GM19328 (cell line): Measurements from ENCODE around the gene UBE2L5.

Source experiments
- ATAC-seq: cut with Tn5 transposase; IDR thresholded peaks from one replicate; pipeline ENCODE4 v1.9.1; 2021; ENCODE audit warnings: mild to moderate bottlenecking, moderate library complexity; ENCODE audit not compliant: unreplicated experiment

The UBE2L5 gene

DNA sequence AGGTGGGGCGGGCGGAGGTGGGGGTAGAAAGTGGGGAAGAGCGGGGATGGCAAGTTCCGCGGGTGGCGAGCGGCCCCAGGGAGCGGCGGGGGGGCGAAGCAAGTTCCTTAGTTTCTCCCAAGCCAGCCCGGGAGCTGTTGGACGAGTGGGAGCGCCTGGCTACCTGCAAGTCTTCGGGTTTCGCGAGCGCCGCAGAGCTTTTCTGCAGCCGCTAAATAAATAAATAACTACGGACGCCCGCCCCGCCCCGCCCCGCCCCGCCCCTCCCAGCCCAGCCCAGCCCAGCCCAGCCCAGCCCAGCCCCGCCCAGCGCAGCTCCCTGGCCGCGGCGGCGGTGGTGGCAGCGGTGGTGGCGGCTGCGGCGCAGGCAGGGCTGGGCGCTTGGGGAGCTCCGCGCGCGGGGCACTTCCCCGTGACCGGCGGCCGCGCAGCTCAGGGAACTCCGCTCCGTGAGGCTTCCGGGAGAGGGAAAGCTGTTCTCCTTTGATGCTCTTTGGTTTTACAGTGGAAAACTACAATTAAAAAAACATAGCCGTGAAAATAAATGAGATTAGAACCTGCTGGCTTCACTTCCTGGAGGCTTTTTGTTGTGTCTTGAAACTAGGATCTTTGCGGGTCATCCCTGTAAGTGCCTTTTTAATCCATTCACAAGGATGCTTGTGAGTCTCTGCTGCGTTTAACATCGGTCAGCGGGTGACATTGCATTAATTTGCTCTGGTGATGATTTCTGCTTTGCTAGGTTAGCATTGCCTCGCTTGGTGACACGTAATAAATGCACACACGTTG lies at the start of gene UBE2L5:
UBE2L5 (plus strand) TSS at position 440 of the 786 bp plus-strand sequence. CDS start 5,498 bp downstream, outside the sequence.
- peak; percentile 68 for ATAC-seq

DNA sequence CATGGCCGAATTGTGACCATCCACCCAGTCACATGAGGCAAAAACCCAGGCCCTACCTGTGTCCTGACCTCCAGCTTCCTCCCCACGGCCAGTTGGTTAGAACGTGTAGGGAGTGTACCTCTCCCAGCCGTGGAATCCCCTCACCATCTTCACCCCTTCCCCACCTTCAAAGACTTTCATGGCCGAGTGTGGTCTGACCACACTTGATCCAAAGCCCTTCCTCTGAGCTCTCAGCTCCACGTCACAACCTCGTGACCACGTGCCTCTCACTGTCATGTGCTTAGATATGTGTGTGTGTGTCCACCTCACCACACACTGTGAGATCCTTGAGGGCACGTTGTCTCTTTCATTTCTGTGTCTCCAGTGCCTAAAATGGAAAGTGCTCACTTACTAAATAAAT lies 48.6 kb upstream of the UBE2L5 start:
- no peak for ATAC-seq

DNA sequence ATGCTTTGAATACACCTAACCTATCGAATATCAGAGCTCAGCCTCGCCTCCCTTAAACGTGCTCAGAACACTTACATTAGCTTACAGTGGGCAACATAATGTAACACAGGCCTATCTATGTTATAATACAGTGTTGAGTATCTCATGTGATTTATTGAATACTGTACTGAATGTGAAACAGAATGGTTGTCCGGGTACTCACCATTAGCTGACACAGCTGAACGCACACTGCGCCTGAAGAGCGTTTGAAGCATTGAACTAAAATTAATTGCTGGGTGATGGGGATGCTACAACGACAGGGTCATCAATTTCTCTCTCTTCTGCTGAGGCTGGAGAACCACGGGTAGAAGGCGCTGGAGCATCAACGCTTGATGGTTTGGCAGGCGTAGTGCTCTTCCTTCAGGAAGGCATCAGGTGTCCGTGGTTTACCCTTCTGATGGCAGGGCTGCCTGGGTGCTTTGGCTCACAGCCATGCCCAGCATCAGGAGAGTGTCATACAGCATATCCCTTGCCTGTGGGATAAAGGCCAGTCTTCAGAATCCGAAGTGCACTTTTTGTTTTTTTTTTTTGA lies 46.9 kb upstream of the UBE2L5 start:
- no peak for ATAC-seq

DNA sequence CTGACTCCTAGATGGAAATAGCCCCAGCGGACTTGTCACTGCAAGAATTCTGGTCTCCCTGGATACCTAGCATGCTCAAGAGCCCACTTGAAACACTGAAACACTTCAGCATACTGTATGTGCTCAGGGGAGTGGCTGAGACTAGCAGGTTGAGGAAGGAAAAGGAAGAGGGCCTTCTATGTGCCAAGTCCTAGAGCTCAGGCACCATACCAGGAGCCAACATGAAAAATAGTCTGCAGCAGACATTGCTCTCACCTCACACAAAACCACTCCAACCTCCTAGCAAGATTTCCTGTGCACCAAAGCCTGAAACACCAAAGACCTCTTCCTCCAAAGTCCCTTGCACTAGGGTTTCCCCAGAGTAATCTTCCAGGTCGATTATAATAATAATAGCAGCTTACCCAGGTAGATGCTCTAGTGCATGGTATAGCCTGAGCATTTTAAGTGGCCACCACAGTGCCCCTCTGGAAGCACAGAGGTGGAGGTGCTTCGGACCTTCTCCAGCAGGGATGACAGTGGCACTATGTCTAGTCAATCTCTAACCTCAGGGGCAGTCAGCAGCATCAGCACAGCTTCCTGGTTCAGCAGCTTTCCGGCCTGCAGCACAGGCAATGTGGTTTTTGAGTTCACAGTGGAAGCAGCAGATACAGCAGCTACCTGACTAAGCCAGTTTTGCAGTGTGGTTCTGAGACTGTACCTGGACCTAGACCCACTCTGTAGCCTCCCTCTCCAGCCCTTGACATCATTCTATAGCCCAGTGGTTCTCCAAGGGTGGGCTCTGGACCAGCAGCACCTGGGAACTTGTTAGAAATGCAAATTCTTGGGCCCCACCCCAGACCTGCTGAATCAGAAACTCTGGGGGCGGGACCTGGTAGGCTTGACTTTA lies 45.6 kb upstream of the UBE2L5 start:
- peak; percentile 49 for ATAC-seq

DNA sequence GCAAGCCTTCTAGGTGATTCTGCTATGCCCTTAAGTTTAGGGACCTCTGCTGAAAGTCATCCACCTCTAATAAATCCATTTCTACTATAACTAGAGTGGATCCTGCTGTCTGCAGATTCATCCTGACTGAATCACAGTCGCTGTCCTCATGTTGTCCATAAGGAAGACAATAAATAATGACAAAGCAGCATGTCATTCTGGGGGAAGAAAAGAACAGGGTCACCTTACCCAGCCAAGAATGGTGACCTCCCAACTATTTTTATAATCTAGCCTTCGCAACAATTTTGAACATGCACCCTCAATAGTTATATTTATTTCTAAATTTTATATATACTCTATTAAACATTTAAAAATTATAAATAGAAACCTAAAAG lies 45.0 kb upstream of the UBE2L5 start:
- no peak for ATAC-seq

DNA sequence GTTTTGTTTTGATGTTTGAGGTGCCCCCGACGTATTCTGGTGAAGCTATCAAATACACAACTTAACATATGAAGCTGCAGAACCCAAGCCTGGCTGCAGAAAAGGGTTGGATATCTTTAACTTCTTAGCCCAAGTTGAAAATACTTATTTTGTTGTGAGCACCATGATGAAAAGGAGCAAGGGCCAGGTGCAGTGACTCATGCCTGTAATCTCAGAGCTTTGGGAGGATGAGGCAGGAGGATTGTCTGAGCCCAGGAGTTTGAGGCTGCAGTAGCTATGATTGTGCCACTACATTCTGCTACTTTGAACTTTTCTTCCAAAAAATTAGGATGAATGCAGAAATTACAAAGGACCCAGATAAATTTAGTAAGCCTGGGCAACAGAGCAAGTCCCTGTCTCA lies 44.1 kb upstream of the UBE2L5 start:
- no peak for ATAC-seq

DNA sequence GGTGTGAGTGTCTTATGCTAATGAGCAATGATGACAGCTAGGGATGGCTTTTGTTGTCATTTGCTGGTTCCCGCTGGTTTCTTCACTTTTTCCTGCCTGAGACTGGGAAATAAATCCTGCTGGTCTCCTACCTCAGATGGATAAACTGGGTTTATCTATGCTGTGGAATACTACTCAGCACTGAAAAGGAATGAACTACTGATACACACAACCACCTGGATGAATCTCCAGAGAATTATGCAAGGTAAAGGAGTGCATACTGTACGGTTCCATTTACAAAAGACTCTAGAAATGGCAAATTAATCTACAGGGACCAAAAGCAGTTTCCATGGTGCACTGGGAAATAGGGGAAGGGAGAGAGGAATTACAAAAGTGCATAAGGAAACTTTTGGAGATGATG lies 41.2 kb upstream of the UBE2L5 start:
- ATAC-seq = no peak

DNA sequence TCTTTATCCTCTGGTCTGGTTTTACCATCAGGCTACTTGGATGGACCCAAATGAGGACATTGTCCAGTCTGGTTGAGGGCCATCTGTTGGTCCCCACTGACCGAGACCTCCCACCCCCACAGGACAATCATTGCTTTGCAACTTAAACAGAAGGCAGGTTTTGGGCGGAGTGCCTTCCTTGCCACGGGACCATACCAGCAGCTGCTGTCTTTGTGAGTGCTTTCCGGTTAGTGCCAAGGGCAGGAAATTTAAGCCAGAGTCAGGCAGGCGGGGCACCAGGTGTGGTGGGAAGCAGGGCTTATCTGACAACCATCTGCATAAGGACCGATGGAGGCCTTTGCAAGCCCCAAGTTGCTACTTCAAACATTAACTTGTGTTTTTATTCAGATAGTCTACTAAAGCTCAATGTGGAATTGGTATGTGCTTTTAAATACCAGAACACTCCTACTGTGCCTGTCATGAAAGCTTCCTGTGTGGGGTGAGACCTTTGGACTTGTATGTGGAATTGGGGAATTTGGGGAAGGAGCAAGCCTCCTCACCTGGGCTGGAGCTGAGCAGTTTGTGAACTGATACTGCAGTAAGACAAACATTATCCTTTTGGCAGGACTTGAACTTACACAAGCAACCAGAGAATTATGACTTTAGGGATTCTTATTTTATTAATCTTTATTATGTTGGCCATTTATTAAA lies 39.3 kb upstream of the UBE2L5 start:
- no peak for ATAC-seq

DNA sequence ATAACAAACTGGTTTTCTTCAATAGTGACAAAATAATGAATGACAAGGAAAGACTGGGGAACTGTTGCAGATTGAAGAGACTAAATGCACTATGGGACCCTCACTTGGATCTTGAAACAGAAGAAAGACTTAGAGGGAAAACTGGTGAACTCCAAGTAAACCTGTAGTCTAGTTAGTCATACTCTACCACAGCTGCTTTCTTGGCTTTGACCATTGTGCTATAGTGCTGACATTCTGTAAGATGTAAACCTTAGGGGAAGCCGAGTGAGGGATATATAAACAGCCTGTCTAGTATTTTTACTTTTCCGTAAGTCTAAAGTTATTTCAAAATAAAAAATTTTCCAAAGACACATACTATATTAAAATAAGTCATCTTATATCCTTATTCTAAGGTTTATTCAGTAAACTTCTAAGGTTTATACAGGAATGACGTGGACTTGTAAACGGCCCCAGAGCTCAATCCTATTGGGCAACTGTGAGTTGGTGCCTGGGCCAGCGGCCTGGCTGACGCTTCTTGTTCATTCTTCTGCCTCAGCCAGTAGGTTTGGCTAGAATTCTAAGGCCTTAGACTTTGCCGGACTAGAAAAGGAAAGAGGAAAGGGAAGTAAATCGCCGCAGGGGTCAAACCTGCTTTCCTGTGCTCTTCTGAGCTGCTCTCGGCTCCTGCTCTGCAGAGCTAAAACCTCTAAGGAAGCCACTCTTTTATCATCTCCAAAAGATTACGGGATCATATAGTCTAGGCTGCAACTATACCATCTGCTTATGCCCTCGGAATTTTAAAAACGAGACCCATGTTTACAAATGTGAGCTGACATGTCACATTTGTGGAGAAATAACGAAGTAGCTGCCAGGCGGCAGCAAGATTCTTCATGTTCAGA lies 33.6 kb upstream of the UBE2L5 start:
- no peak for ATAC-seq

DNA sequence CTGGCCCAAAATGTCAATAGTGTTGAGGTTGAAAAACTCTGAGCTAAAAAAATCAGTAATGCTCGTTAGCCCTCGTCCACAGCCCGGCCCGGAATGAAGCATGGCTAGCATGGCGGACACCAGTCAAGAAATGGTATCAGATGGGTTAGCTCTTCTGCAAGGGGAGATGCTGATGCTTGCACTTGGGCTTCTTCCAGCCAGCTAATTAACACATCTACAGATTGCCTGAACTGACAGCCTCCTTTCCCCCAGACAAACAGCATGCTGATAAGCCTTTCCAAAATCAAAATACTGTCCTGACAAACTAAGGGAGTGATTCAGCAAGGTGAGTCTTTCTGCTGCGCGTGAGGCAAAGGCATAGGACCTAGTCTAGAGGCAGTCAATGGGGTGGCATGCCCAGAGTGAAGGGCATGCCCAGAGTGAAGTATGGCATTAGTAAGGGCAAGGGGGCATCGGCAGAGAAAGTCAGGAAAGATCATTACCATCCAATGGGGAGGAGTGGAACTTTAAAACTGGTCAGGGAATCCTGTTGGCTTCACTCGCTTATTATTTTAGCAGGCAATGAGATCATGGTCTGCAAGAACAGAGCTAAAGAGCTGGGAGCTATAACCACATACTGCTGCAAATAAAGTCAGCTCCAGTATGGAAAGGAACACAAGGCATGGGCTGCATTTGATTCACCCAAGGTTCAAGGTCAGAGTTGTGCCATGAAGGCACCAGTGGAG lies 30.2 kb upstream of the UBE2L5 start:
- no peak for ATAC-seq

DNA sequence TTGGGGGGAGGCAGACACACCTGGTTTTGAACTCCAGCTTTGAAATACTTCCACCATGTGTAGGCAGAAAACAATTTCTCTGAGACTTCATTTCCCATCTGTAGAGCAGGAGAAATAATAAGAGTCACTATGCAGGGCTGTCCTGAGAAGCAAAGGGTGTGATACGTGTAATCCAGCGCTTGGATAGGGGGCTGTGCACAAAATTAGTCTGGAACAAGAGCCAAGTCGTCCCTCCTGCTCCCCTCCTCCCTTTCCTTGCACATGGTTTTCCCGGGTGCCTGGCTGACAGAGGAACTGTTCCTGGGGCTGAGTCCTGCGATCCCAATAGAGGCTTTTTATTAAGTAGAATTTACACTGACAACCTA lies 29.6 kb upstream of the UBE2L5 start:
- ATAC-seq = no peak

DNA sequence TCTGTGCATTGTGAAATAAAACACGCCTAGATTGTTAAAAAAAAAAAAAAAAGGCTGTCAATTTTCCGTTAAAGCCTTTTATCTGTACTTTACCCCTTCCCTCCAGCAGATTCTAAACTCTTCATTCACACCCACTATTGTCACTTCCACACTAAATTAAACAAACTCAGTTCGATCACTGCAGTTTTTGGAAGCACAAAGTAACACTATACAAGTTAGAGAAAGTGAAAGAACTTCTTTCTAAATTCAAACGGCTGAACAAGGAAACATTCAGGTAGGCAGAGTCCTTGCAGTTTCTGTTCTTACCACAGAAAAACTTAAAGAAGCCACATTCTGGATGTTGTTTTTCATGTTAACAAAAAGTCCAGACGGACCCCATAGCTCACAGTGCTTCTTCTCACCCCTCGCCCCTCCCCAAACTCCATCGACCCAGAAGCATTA lies 27.5 kb upstream of the UBE2L5 start:
- ATAC-seq = no peak

DNA sequence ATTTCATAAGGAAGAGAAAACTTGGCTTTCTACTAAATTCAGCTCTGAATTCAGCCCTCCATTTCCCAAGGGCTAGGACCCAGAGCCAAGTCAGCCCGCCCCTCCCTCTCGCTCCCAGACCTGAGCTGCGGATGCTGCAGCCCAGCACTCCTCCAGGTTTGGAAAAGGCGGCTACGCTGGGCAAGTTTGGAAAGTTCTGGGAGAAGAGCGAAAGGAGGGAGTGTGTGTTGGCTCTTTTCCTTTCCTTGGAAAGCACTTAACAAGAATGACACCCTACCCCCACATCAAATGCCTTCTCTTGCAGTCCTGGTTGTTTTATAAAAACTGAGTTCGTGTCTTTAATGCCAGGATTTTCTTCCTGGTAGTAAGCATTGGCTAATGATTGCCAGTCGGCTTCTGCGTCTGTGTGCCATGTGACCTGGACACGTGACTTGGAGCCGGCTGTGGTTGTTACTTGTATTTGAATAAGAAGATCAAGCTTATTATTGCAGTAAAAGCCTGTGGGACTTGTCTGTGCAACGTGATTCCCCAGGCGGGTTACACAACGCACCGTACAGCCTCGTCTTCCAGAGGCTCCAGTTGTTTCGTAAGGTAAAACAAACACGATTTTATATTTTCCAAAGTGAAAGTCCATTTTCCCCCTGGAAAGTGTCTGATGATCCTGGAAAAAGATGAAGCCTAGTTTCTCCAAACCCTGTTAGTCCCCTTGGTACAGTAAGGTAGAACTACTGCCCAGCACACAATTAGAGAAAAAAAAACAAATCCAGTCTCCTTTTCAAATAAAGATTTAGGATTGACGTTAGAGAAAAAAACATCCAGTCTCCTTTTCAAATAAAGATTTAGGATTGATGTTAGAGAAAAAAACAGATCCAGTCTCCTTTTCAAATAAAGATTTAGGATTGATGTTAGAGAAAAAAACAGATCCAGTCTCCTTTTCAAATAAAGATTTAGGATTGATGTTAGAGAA lies 26.8 kb upstream of the UBE2L5 start:
- ATAC-seq = no peak

DNA sequence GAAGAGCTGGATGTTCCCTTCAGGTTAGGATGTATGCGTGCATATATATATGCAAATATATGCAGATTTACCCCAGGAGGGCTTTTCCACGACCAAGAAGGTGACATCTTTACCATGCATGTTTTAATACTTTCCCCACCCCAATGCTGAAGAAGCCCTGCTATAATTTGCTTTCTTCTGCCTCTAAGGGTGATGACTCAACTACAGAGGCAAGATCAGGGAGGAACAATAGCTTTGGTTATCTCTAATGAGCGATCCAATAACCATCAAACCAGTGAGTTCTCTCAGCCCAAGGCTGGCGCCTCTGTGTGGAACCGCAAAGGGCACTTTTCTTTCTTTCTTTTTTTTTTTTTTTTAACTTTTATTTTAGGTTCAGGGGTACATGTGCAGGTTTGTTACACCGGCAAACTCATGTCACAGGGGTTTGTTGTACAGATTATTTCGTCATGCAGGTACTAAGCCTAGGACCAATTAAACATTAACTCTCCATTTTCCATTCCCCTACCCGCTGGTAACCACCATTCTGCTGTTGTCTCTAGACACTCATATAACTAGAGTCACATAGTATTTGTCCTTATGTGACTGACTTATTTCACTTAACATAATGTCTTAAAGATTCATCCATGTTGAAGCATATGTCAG lies 25.7 kb upstream of the UBE2L5 start:
- no peak for ATAC-seq

DNA sequence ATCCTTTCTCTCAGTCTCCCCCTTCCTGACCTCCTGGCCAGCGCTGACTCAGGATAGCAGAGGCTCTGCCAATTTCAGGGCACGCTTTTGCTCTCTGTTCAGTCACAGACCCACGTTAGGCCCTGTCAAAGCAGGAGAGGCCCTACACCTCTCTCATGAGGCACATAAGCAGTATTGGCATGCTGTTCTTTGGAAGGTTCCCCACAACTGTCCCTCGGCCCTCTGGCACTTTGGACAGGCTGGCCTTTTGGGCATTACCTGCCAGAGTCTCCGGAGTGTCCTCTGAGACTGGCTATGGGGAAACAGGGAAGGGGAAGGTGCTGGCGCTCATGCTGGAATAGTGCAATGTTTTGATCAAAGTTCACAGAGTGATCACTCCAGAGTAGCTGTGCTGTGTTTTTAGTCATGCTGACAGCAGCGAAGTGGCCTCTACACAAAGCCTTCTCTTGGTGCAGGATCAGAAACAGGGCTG lies 23.7 kb upstream of the UBE2L5 start:
- no peak for ATAC-seq

DNA sequence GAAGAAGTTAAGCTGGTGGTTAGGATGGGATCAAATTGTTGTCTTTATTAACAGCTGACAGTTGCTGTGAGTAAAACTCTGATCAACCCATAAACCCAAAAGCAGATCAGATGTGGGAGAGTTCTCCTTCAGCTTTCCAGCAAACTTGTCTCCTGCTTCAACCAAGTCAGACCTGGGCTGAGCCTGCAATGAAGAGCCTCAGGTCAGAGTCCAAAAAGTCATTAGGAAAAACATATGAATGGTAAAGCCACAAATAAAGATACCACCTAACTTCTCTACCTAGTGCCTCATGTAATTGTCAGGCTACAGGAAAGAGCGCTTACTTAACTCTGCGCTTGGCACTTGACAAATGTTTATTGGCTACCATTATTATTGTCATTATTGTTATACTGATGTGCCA lies 21.9 kb upstream of the UBE2L5 start:
- no peak for ATAC-seq

DNA sequence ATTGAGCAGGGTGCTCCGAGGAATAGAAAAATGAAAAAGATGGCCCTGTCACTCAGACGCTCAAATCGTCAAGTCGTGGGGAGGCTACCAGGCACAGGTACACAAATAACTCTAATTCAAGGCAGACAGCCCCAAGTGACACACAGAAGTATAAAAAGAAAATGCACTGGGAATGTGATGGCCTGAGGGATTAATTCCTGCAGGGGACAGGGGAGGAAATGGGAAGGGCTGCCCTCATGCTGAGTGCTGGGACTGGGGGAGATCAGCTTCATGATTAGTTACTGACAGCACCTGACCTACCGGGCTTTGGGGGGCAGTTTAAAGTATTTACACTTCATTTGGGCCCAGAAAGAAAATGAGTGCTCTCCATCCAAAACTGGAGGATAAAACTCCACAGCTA lies 20.9 kb upstream of the UBE2L5 start:
- no peak for ATAC-seq

DNA sequence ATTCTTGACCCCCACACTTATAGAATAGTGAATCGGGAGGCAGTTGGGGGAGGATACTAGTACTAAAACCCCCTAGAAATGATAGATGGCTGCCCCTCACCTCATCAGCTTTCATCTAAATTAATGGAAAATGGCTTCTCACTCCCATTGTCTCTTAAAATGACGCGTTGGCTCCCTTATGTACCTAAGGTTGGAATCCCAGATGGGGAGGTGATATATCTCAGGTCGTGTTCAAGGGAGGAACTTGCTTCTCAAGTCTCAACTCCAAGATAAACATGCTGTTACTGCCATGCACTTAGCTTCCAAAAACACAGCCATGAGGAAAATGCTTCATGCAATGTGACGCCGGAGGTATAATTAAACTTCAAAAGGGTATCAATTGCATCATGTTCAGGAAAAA lies 18.8 kb upstream of the UBE2L5 start:
- ATAC-seq = no peak
